ENCODE results near the gene CORO2A.
"Not testable (repeated sequence)": the region's sequence is repeated elsewhere in the genome, so short reads cannot be mapped to it uniquely, and the experiment has no call there.

Gene CORO2A

GRCh38 chr9:98132806-98133631, 59.4 kb downstream of the CORO2A start:
- no peaks in the 10 kb centered on the region for H3K9me3 ChIP-seq (replicated peaks; ENCODE audit: low read length)
- H3K27me3 ChIP-seq (ENCODE audit: control insufficient read depth, insufficient read depth, low read length), result peaks cover 6% of the 10 kb centered on the region
- H3K4me2 ChIP-seq (ENCODE audit: low read length), result no peak overlapping the region
- no peaks in the 10 kb centered on the region for H3K36me3 ChIP-seq (ENCODE audit: insufficient read depth, low read length)
- no peak overlapping the region for H3K9ac ChIP-seq (ENCODE audit: low read depth, low read length)
- H3K4me1 ChIP-seq (ENCODE audit: control insufficient read depth, insufficient read depth, low read length), result no peaks in the 10 kb centered on the region
- H3K4me3 ChIP-seq (ENCODE audit: low read length), result no peak overlapping the region

GRCh38 chr9:98132158-98132557, 60.3 kb downstream of the CORO2A start:
- H3K4me2 ChIP-seq (ENCODE audit: low read length), result no peak overlapping the region
- H3K9me3 ChIP-seq (replicated peaks; ENCODE audit: low read length), result no peaks in the 10 kb centered on the region
- H3K4me1 ChIP-seq (ENCODE audit: control insufficient read depth, insufficient read depth, low read length), result no peaks in the 10 kb centered on the region
- peaks cover 6% of the 10 kb centered on the region for H3K27me3 ChIP-seq (ENCODE audit: control insufficient read depth, insufficient read depth, low read length)
- no peak overlapping the region for H3K9ac ChIP-seq (ENCODE audit: low read depth, low read length)
- H3K4me3 ChIP-seq (ENCODE audit: low read length), result no peak overlapping the region
- H3K36me3 ChIP-seq (ENCODE audit: insufficient read depth, low read length), result no peaks in the 10 kb centered on the region

DNA sequence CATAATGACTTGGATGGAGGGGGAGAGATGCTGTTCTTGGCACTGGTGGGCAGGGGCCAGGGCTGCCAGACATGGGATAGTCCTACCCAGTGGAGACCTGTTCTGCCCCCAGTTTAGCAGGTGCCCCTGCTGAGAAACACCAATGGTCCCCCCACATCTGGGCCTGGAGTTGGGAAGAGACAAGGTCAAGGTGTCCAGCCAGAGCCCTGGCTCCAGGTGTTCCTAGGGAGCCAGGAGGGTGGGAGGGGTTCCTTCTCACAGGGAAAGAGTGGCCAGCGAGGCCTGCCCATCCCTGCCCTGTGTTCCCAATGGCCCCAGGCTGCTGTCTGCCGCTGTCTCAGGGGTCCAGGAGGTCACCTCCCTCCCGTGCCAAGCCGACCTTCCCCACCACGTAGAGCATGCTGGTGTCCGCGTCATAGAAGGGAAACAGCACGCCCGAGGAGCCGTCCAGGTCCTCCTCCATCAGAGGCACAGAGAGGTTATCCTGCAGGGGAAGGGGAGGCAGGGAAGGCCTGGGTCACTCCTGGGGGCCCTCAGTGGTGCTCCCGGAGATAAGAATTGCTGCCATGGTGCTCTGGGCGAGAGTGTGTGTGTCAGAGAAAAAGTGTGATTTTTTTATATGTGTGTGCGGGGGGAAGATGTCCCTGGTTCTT, 61.7 kb downstream of the CORO2A start:
- H3K27me3 ChIP-seq (ENCODE audit: control insufficient read depth, insufficient read depth, low read length), result peaks cover 6% of the 10 kb centered on the region
- no peaks in the 10 kb centered on the region for H3K9me3 ChIP-seq (replicated peaks; ENCODE audit: low read length)
- no peaks in the 10 kb centered on the region for H3K36me3 ChIP-seq (ENCODE audit: insufficient read depth, low read length)
- no peaks in the 10 kb centered on the region for H3K4me1 ChIP-seq (ENCODE audit: control insufficient read depth, insufficient read depth, low read length)
- H3K4me2 ChIP-seq (ENCODE audit: low read length), result no peak overlapping the region
- H3K4me3 ChIP-seq (ENCODE audit: low read length), result no peak overlapping the region
- H3K9ac ChIP-seq (ENCODE audit: low read depth, low read length), result no peak overlapping the region

GRCh38 chr9:98130060-98130459, 62.4 kb downstream of the CORO2A start:
- H3K9me3 ChIP-seq (replicated peaks; ENCODE audit: low read length); H3K36me3 ChIP-seq (ENCODE audit: insufficient read depth, low read length); H3K9ac ChIP-seq (ENCODE audit: low read depth, low read length); H3K4me1 ChIP-seq (ENCODE audit: control insufficient read depth, insufficient read depth, low read length); H3K27me3 ChIP-seq (ENCODE audit: control insufficient read depth, insufficient read depth, low read length); H3K4me3 ChIP-seq (ENCODE audit: low read length); H3K4me2 ChIP-seq (ENCODE audit: low read length): not testable (repeated sequence)

DNA sequence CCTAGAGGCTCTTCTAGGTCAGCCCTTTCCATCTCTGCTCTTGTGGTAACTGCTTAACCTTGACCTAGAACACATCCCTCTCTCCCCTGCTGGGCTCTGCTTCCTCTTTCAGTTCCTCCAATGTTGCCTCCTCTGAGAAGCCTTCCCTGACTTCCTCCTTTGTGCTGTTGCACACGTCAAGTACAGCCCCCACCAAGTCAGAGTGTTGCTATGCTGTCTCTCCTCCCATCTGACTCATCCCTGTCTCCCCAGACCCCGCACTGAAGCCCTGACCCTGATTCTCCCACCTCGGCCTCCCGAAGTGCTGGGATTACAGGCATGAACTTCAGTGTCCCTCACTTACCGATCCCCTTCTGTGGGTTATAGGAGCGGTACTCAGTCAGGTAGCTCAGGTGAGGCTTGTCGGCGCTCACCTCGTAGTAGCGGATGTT, 63.0 kb downstream of the CORO2A start:
- Histone ChIP-seq H3K4me3 (ENCODE audit: low read length) (no peak overlapping the region), H3K4me1 (ENCODE audit: control insufficient read depth, insufficient read depth, low read length) (no peaks in the 10 kb centered on the region), H3K4me2 (ENCODE audit: low read length) (no peak overlapping the region), H3K9ac (ENCODE audit: low read depth, low read length) (no peak overlapping the region), H3K27me3 (ENCODE audit: control insufficient read depth, insufficient read depth, low read length) (peaks cover 6% of the 10 kb centered on the region), H3K36me3 (ENCODE audit: insufficient read depth, low read length) (no peaks in the 10 kb centered on the region), H3K9me3 (replicated peaks; ENCODE audit: low read length) (no peaks in the 10 kb centered on the region)

DNA sequence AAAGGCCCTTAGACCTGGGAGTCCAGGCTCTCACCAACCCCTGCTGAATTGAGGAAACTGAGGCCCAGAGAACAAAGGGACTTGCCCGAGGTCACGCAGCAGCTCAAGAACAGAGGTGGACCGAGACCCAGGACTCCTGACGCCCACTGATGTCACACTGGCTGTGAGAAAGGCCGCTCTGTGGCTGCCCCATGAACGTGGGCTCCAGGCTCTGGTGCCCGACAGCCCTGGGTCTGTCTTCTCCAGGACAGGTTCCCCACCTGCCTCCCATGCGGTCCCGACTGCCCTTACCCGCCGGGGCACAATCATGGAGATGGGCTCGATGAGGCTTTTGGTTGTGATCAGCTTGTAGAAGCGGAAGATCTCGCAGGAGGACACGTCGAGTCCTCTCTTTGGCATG, 64.1 kb downstream of the CORO2A start:
- Histone ChIP-seq H3K4me3 (ENCODE audit: low read length) (no peak overlapping the region), H3K4me2 (ENCODE audit: low read length) (no peak overlapping the region), H3K27me3 (ENCODE audit: control insufficient read depth, insufficient read depth, low read length) (peaks cover 3% of the 10 kb centered on the region), H3K4me1 (ENCODE audit: control insufficient read depth, insufficient read depth, low read length) (no peaks in the 10 kb centered on the region), H3K36me3 (ENCODE audit: insufficient read depth, low read length) (no peaks in the 10 kb centered on the region), H3K9me3 (replicated peaks; ENCODE audit: low read length) (no peaks in the 10 kb centered on the region), H3K9ac (ENCODE audit: low read depth, low read length) (no peak overlapping the region)

DNA sequence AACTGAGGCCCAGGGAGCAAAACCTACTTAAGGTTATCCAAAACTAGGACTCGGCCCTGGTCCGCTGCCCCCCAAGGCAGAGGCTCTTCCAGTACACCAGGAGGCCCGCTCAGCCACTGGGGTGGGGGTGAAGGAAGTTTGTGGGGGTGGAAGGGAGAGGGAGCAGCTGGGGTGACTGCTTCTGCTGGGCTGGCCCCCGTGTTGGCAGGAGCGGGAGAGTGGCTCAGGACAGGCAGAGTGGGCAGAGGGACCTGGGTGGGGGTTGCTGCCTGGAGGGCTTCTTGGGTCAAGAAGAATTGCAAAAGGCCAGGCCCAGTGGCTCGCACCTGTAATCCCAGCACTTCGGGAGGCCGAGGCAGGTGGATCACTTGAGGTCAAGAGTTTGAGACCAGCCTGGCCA, 65.2 kb downstream of the CORO2A start:
- H3K27me3 ChIP-seq (ENCODE audit: control insufficient read depth, insufficient read depth, low read length), result no peaks in the 10 kb centered on the region
- H3K9ac ChIP-seq (ENCODE audit: low read depth, low read length), result no peak overlapping the region
- no peaks in the 10 kb centered on the region for H3K9me3 ChIP-seq (replicated peaks; ENCODE audit: low read length)
- no peaks in the 10 kb centered on the region for H3K4me1 ChIP-seq (ENCODE audit: control insufficient read depth, insufficient read depth, low read length)
- no peak overlapping the region for H3K4me3 ChIP-seq (ENCODE audit: low read length)
- H3K36me3 ChIP-seq (ENCODE audit: insufficient read depth, low read length), result no peaks in the 10 kb centered on the region
- no peak overlapping the region for H3K4me2 ChIP-seq (ENCODE audit: low read length)

GRCh38 chr9:98124637-98125426, 67.6 kb downstream of the CORO2A start:
- no peaks in the 10 kb centered on the region for H3K27me3 ChIP-seq (ENCODE audit: control insufficient read depth, insufficient read depth, low read length)
- H3K9ac ChIP-seq (ENCODE audit: low read depth, low read length), result no peak overlapping the region
- H3K4me1 ChIP-seq (ENCODE audit: control insufficient read depth, insufficient read depth, low read length), result no peaks in the 10 kb centered on the region
- no peaks in the 10 kb centered on the region for H3K9me3 ChIP-seq (replicated peaks; ENCODE audit: low read length)
- H3K4me2 ChIP-seq (ENCODE audit: low read length), result no peak overlapping the region
- H3K4me3 ChIP-seq (ENCODE audit: low read length), result no peak overlapping the region
- no peaks in the 10 kb centered on the region for H3K36me3 ChIP-seq (ENCODE audit: insufficient read depth, low read length)

DNA sequence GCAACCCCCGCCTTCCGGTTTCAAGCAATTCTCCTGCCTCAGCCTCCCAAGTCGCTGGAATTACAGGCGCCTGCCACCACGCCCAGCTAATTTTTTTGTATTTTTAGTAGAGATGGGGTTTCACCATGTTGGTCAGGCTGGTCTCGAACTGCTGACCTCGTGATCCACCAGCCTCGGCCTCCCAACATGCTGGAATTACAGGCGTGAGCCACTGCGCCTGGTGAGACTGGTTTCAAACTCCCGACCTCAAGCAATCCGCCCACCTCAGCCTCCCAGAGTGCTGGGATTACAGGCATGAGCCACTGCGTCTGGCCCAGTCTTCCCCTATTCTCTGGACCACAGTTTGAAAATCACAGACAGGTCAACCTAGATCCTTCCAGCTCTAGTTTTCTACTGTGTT, 68.3 kb downstream of the CORO2A start:
- H3K4me2 ChIP-seq (ENCODE audit: low read length); H3K4me1 ChIP-seq (ENCODE audit: control insufficient read depth, insufficient read depth, low read length); H3K27me3 ChIP-seq (ENCODE audit: control insufficient read depth, insufficient read depth, low read length); H3K9me3 ChIP-seq (replicated peaks; ENCODE audit: low read length); H3K9ac ChIP-seq (ENCODE audit: low read depth, low read length); H3K4me3 ChIP-seq (ENCODE audit: low read length); H3K36me3 ChIP-seq (ENCODE audit: insufficient read depth, low read length): not testable (repeated sequence)

DNA sequence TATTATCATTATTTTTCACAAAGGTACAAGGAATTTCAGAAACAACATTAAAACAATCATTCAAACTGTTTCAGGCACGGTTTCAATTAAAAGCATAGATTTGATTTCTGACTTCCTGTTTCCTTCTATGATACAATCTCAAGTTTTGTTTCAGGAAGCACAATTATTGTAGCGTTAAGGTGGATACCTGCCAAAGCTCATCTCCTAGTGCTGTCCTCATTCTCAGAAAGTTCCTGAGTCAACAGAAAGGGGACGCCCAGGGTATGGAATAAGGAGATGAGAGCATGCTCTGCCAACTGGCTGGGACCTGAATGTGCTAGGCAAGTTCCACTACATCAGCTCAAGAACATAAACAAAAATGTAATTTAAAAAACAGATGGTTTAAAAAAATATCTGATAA, 71.4 kb downstream of the CORO2A start:
- H3K4me2 ChIP-seq (ENCODE audit: low read length), result no peak overlapping the region
- no peaks in the 10 kb centered on the region for H3K36me3 ChIP-seq (ENCODE audit: insufficient read depth, low read length)
- H3K9ac ChIP-seq (ENCODE audit: low read depth, low read length), result no peak overlapping the region
- peaks cover 4% of the 10 kb centered on the region for H3K4me1 ChIP-seq (ENCODE audit: control insufficient read depth, insufficient read depth, low read length)
- H3K27me3 ChIP-seq (ENCODE audit: control insufficient read depth, insufficient read depth, low read length), result no peaks in the 10 kb centered on the region
- H3K9me3 ChIP-seq (replicated peaks; ENCODE audit: low read length), result no peaks in the 10 kb centered on the region
- no peak overlapping the region for H3K4me3 ChIP-seq (ENCODE audit: low read length)

DNA sequence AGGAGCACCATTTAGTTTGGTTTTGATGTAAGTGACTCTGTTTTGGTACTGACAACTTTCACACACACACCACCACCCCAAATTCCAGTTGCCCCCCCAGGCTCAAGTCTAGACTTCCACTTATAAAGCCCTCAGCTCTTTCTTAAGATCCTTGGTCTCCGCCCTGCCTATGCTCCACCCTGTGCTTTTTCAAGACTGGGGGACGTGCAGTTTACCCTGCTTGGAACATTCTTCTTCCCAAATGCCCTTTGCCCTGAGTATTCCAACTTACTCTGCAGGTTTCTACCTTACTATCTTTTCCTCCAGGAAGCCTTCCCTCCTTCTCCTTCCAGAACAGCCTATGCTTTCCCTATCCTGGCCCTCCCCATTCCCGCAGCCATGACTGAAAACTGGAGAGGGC, 72.0 kb downstream of the CORO2A start:
- Histone ChIP-seq H3K4me1 (ENCODE audit: control insufficient read depth, insufficient read depth, low read length) (peaks cover 4% of the 10 kb centered on the region), H3K4me3 (ENCODE audit: low read length) (no peak overlapping the region), H3K36me3 (ENCODE audit: insufficient read depth, low read length) (no peaks in the 10 kb centered on the region), H3K9ac (ENCODE audit: low read depth, low read length) (no peak overlapping the region), H3K9me3 (replicated peaks; ENCODE audit: low read length) (no peaks in the 10 kb centered on the region), H3K4me2 (ENCODE audit: low read length) (no peak overlapping the region), H3K27me3 (ENCODE audit: control insufficient read depth, insufficient read depth, low read length) (no peaks in the 10 kb centered on the region)

All from skeletal muscle satellite cell (primary cell).